Glutamatergic neuron (in vitro differentiated cells): ENCODE results near the gene CDK15. TPM values are rescaled to one million over a fixed set of nuclear protein-coding genes. Genes with fewer than 3 reads are reported as not detected.

Experiments used
- DNase-seq: peaks from one replicate; pipeline ENCODE4 v3.0.0; 2022
- H3K27ac Mint-ChIP-seq: one replicate; pipeline ENCODE4 v1.8.0; 2020; ENCODE audit warnings: mild to moderate bottlenecking, mixed read lengths, inconsistent platforms; ENCODE audit not compliant: unreplicated experiment
- H3K27me3 Mint-ChIP-seq: one replicate; pipeline ENCODE4 v1.8.0; 2020; ENCODE audit warnings: mild to moderate bottlenecking, moderate library complexity, mixed read lengths, inconsistent platforms; ENCODE audit not compliant: unreplicated experiment
- H3K36me3 Mint-ChIP-seq: one replicate; pipeline ENCODE4 v1.8.0; 2020; ENCODE audit warnings: mild to moderate bottlenecking, mixed read lengths, inconsistent platforms; ENCODE audit not compliant: unreplicated experiment
- H3K4me1 Mint-ChIP-seq: one replicate; pipeline ENCODE4 v1.8.0; 2020; ENCODE audit warnings: mild to moderate bottlenecking, low read depth, mixed read lengths, inconsistent platforms; ENCODE audit not compliant: unreplicated experiment
- H3K4me3 Mint-ChIP-seq: one replicate; pipeline ENCODE4 v1.8.0; 2020; ENCODE audit warnings: mild to moderate bottlenecking, mixed read lengths, inconsistent platforms; ENCODE audit not compliant: unreplicated experiment
- H3K9me3 Mint-ChIP-seq: one replicate; pipeline ENCODE4 v1.8.0; 2020; ENCODE audit warnings: mild to moderate bottlenecking, moderate library complexity, mixed read lengths, inconsistent platforms; ENCODE audit not compliant: unreplicated experiment
- CTCF ChIP-seq: fragments of 200-600 bp; sonication (generic); IDR thresholded peaks from one replicate; pipeline ENCODE4 v1.5.0; 2021; ENCODE audit not compliant: partially characterized antibody, unreplicated experiment
- total RNA-seq: library from RNA; stranded (reverse); fragmentation: NEBNext Ultra II Directional; extraction: Animal tissue kit (Norgen Biotek cat#: 25700); gene quantifications from one replicate; pipeline ENCODE4 v1.2.1, GENCODE V29; 2021; ENCODE audit not compliant: unreplicated experiment

Gene CDK15
- total RNA-seq, 1 donor from 2014 or later, result 0.61 TPM

DNA sequence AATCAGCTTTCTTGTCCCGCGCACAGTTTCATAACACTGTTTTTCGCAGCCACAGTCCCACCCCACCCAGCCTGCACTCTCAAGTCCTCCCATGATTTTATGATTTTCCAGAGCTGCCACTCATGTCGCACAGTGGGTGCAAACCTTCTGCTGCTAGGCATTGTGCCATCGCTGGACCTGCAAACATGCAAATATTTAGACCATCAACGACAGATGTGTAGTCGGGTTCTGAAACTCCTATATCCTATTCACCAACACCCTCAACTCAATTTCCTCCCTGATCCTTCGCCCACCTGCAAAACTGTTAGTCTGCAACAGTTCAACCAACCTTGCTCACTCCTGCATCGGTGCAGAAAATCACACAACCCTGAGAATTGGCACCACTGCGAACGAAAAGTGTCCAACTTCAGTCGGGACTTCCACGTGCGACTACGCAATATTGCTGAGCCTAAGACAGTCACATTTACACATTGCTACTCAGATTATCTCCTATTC, 24.7 kb upstream of the CDK15 start:
- DNase-seq, result no peak
- H3K27ac Mint-ChIP-seq, result peak overlapping the region; percentile 82
- no peak for TF ChIP-seq CTCF
- peaks cover 20% of the 10 kb centered on the region for H3K4me1 Mint-ChIP-seq
- no peaks in the 10 kb centered on the region for H3K36me3 Mint-ChIP-seq
- peaks cover 7% of the 10 kb centered on the region for H3K27me3 Mint-ChIP-seq
- peak overlapping the region; percentile 99 for H3K4me3 Mint-ChIP-seq
- peaks cover 6% of the 10 kb centered on the region for H3K9me3 Mint-ChIP-seq

- Mint-ChIP-seq H3K9me3 (peaks cover 6% of the 10 kb centered on the region), H3K4me1 (peaks cover 10% of the 10 kb centered on the region), H3K27me3 (peaks cover 8% of the 10 kb centered on the region), H3K36me3 (no peaks in the 10 kb centered on the region), H3K27ac (no peak overlapping the region), H3K4me3 (no peak overlapping the region)
- TF ChIP-seq CTCF, result no peak
- DNase-seq, result no peak
Measured at GRCh38 chr2:201784563-201784962, 21.8 kb upstream of the CDK15 start.

DNA sequence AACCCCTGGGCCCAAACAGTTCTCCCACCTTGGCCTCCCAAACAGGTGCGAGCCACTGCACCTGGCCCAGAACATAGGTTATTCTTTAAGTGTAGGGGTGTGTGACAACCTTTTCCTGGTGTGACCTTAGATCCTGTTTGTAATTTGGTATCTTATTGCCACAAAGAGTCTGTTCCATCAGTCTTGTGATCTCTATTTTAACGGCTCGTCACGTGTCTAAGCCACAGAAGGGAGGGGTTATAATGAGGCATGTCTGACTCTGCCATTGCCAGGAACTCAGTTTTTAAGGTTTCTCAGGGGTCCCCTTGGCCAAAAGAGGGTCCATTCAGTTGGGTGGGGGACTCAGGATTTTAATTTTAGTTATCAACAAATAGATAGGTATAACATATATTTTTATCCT, 21.2 kb upstream of the CDK15 start:
- H3K9me3 Mint-ChIP-seq, result peaks cover 6% of the 10 kb centered on the region
- TF ChIP-seq CTCF, result no peak
- H3K4me1 Mint-ChIP-seq, result peaks cover 5% of the 10 kb centered on the region

DNA sequence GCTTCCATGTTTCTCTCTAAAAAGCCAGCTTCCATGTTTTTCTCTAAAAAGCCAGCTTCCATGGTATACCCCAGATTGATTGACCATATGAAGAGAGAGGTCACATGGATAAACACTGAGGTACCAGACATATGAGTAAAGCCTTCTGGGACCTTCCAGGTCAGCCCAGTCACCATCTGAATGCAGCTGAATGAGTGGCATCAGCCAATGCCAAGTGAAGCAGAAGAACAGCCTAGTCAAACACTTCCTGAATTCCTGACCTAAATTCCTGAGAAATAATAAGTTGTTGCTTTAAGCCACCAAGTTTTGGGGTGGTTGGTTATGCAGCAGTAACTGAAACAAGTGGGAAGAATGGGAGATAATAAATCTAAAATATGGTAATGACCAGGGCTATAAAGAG, 19.9 kb upstream of the CDK15 start:
- H3K36me3 Mint-ChIP-seq, result no peaks in the 10 kb centered on the region
- peaks cover 7% of the 10 kb centered on the region for H3K27me3 Mint-ChIP-seq
- TF ChIP-seq CTCF, result no peak
- H3K4me3 Mint-ChIP-seq, result no peak overlapping the region
- no peak overlapping the region for H3K27ac Mint-ChIP-seq
- peaks cover 3% of the 10 kb centered on the region for H3K9me3 Mint-ChIP-seq
- no peak for DNase-seq
- H3K4me1 Mint-ChIP-seq, result peaks cover 5% of the 10 kb centered on the region

More for the DNA sequence above, 21.2 kb upstream of the CDK15 start:
- Mint-ChIP-seq H3K36me3 (no peaks in the 10 kb centered on the region), H3K4me3 (no peak overlapping the region), H3K27ac (no peak overlapping the region), H3K27me3 (peaks cover 8% of the 10 kb centered on the region)
- no peak for DNase-seq

DNA sequence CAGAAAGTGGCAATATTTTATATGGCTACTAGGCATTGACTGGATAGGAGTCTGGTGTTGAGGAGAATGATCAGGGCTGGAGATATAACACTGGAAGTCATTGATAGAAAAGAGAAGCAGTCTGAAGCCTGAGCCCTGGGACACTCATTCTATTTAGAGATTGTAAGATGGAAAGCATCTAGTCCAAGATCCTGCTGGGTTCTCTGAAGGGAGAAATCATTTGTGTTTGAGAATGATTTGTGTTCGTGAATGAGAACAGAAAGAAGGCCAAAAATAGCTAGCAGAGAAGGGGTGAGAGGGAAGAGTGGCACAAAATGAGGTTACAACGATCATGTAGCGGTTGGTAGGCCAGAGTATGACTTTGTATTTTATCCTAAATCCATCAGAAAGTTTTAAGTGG, 18.0 kb upstream of the CDK15 start:
- no peak overlapping the region for H3K27ac Mint-ChIP-seq
- TF ChIP-seq CTCF, result no peak
- no peak overlapping the region for H3K4me3 Mint-ChIP-seq

More for the DNA sequence above, 18.0 kb upstream of the CDK15 start:
- Mint-ChIP-seq H3K9me3 (no peaks in the 10 kb centered on the region), H3K4me1 (no peaks in the 10 kb centered on the region), H3K27me3 (peaks cover 2% of the 10 kb centered on the region), H3K36me3 (no peaks in the 10 kb centered on the region)
- DNase-seq, result no peak
